ENCODE measurements around the gene PRMT3. TPM values are rescaled to one million over a fixed set of nuclear protein-coding genes. Genes with fewer than 3 reads are reported as not detected.
"Not testable (repeated sequence)": the region's sequence is repeated elsewhere in the genome, so short reads cannot be mapped to it uniquely, and the experiment has no call there.

The PRMT3 gene
- total RNA-seq, 8 experiments from 2014 or later, result 12.6 to 35.1 (median 17.1) TPM

DNA sequence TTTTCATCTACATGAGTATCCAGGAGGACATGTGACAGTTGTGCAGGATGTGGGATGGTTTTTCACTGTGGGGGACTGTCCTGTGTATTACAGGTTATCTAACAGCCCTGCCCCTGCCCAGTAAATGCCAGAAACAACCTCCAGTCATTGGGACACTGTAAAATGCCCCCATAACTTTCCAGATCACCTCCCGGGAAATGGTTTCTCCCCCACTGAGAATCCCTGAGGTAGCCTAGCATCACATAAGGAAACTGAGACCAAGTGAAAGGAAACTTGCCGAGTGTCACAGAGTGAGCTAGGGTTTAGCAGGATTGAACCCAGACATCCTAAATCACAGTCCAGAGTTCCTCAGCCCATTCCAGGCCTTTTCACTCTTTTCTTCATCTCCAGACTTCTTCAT lies 163.6 kb downstream of the PRMT3 start:
- no peak overlapping the region for H3K27ac ChIP-seq
- in situ Hi-C loops (cut with MboI; ENCODE audit: low pct_unique_long_range_greater_than_20kb in 2 of 9, low sequenced_read_pairs in 9 of 9, unreplicated experiment in 9 of 9), result no loop called here
- no peaks in the 10 kb centered on the region for H3K4me1 ChIP-seq (replicated peaks in 1 of 2)
- WGBS, 10 experiments, result 0 to 83% (median 36%) methylated on average over 1 to 2 of the region's 2 CpGs; no CpG with 5 or more reads in 3 of the 10 experiments
- no peak for ATAC-seq (replicated peaks in 6 of 8)
- H3K4me3 ChIP-seq, result no peak overlapping the region

- Histone ChIP-seq H3K27ac (no peak overlapping the region), H3K4me3 (no peak overlapping the region), H3K4me1 (replicated peaks in 1 of 2) (no peaks in the 10 kb centered on the region)
- in situ Hi-C loops (cut with MboI; ENCODE audit: low pct_unique_long_range_greater_than_20kb in 2 of 9, low sequenced_read_pairs in 9 of 9, unreplicated experiment in 9 of 9), result no loop called here
- WGBS, 10 experiments, result 0 to 60% (median 43%) methylated on average over 1 to 3 of the region's 3 CpGs; no CpG with 5 or more reads in 3 of the 10 experiments
- no peak for ATAC-seq (replicated peaks in 6 of 8)
Measured at GRCh38 chr11:20555783-20556182, 168.3 kb downstream of the PRMT3 start.

GRCh38 chr11:20556396-20556795 lies 168.9 kb downstream of the PRMT3 start:
- H3K27ac ChIP-seq; H3K4me1 ChIP-seq (replicated peaks in 1 of 2); in situ Hi-C loops (cut with MboI; ENCODE audit: low pct_unique_long_range_greater_than_20kb in 2 of 9, low sequenced_read_pairs in 9 of 9, unreplicated experiment in 9 of 9); H3K4me3 ChIP-seq; ATAC-seq (replicated peaks in 6 of 8): not testable (repeated sequence)

DNA sequence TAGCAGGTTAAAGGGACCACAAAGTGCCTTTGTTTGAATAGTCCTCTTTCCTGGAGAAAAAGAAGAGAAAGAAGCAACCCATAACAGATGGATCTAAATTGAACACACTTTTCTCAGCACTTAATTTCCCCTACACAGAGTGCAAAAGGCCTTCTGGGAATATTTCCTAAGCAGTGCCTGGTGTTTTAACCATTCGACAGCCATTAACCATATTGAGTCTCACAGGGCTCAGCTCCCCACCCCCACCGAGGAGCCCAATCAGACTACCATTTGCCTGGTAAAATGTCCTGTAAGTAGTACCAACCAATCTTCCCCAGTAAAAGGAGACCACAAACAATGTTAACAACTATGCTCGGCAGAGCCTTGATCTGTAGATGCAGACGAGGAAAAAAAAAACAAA lies 171.2 kb downstream of the PRMT3 start:
- H3K27ac ChIP-seq, result no peak overlapping the region
- WGBS, 10 experiments, result 17 to 100% (median 78%) methylated on average over 1 to 4 of the region's 4 CpGs; no CpG with 5 or more reads in 2 of the 10 experiments

More for the DNA sequence above, 171.2 kb downstream of the PRMT3 start:
- in situ Hi-C loops (cut with MboI; ENCODE audit: low pct_unique_long_range_greater_than_20kb in 2 of 9, low sequenced_read_pairs in 9 of 9, unreplicated experiment in 9 of 9), result no loop called here
- H3K4me3 ChIP-seq, result no peak overlapping the region
- ATAC-seq (replicated peaks in 6 of 8), result no peak
- no peaks in the 10 kb centered on the region for H3K4me1 ChIP-seq (replicated peaks in 1 of 2)

Other genes with a start within 250 kb of the PRMT3 start
- 1 to 10 TPM in 1 of 8 experiments, under 1 TPM in 1, not detected in 6; 0.16 to 1.4 TPM for gene DBX1, start 227.2 kb upstream of the PRMT3 start, total RNA-seq
- 10 to 100 TPM in 2 of 8 experiments, 1 to 10 TPM in 5, under 1 TPM in 1; 0.98 to 75.4 (median 3.2) TPM for gene HTATIP2, start 24.0 kb upstream of the PRMT3 start, total RNA-seq
- gene SLC6A5, start 211.9 kb downstream of the PRMT3 start, total RNA-seq, result 1 to 10 TPM in 4 of 8 experiments, under 1 TPM in 3, not detected in 1; 0.07 to 5.2 (median 1.3) TPM